HEK293T (cell line): Measurements from ENCODE around the gene HOMER2.
A peak's percentile ranks its signal among the peaks of the same experiment; 100 is the strongest.

Experiments used
- CTCF ChIA-PET: fragments of 350-600 bp; formaldehyde crosslinking; extraction: SDS; loops from one replicate; lab custom pipeline; 2021; ENCODE audit warnings: antibody characterized with exemption, inconsistent platforms; lab: Yijun Ruan, JAX
- POLR2A ChIA-PET: fragments of 350-600 bp; formaldehyde crosslinking; extraction: SDS; loops from one replicate; lab custom pipeline; 2020; ENCODE audit warnings: antibody characterized with exemption, inconsistent platforms; lab: Yijun Ruan, JAX
- DNase-seq: peaks from one replicate; pipeline ENCODE4 v3.0.0; 2012; ENCODE audit warnings: mixed read lengths; ENCODE audit errors: extremely low spot score
- ARNT ChIP-seq: fragments of 450-650 bp; IDR thresholded peaks from 2 replicates; pipeline ENCODE4 v1.6.1; 2017; ENCODE audit warnings: mild to moderate bottlenecking
- BHLHE40 ChIP-seq: fragments of 450-650 bp; IDR thresholded peaks from 2 replicates; pipeline ENCODE4 v1.6.1; 2016; ENCODE audit warnings: mild to moderate bottlenecking, moderate library complexity, borderline replicate concordance
- CTBP1 ChIP-seq: fragments of 450-650 bp; IDR thresholded peaks from 2 replicates; pipeline ENCODE4 v1.6.1; 2016; ENCODE audit warnings: borderline replicate concordance
- ELF4 ChIP-seq: fragments of 450-650 bp; IDR thresholded peaks from 2 replicates; pipeline ENCODE4 v1.6.1; 2017; ENCODE audit warnings: antibody characterized with exemption
- FOXA1 ChIP-seq: fragments of 450-650 bp; IDR thresholded peaks from 2 replicates; pipeline ENCODE4 v1.6.1; 2016; ENCODE audit warnings: mild to moderate bottlenecking
- FOXK2 ChIP-seq: fragments of 450-650 bp; IDR thresholded peaks from 2 replicates; pipeline ENCODE4 v1.6.1; 2016; ENCODE audit warnings: mild to moderate bottlenecking
- FOXM1 ChIP-seq: fragments of 450-650 bp; IDR thresholded peaks from 2 replicates; pipeline ENCODE4 v1.6.1; 2017; ENCODE audit warnings: mild to moderate bottlenecking, borderline replicate concordance
- HDGF ChIP-seq: fragments of 450-650 bp; IDR thresholded peaks from 2 replicates; pipeline ENCODE4 v1.6.1; 2017; ENCODE audit warnings: antibody characterized with exemption, borderline replicate concordance
- L3MBTL2 ChIP-seq: fragments of 450-650 bp; conservative IDR thresholded peaks from 2 replicates; pipeline ENCODE4 v1.6.1; 2016; ENCODE audit warnings: mild to moderate bottlenecking
- LEF1 ChIP-seq: fragments of 450-650 bp; IDR thresholded peaks from 2 replicates; pipeline ENCODE4 v1.6.1; 2017; ENCODE audit warnings: mild to moderate bottlenecking, borderline replicate concordance
- NFRKB ChIP-seq: fragments of 450-650 bp; IDR thresholded peaks from 2 replicates; pipeline ENCODE4 v1.6.1; 2016; ENCODE audit warnings: mild to moderate bottlenecking, moderate library complexity
- SP1 ChIP-seq: fragments of 450-650 bp; IDR thresholded peaks from 2 replicates; pipeline ENCODE4 v1.6.1; 2017
- SUZ12 ChIP-seq: fragments of 450-650 bp; IDR thresholded peaks from 2 replicates; pipeline ENCODE4 v1.6.1; 2016; ENCODE audit warnings: mild to moderate bottlenecking
- TARDBP ChIP-seq: fragments of 450-650 bp; IDR thresholded peaks from 2 replicates; pipeline ENCODE4 v1.6.1; 2016
- ZNF384 ChIP-seq: fragments of 450-650 bp; IDR thresholded peaks from 2 replicates; pipeline ENCODE4 v1.6.1; 2016
- TF ChIP-seq, protein P1 (sequence below): fragments of 450-650 bp; IDR thresholded peaks from 2 replicates; pipeline ENCODE4 v1.6.1; 2016

The HOMER2 gene

DNA sequence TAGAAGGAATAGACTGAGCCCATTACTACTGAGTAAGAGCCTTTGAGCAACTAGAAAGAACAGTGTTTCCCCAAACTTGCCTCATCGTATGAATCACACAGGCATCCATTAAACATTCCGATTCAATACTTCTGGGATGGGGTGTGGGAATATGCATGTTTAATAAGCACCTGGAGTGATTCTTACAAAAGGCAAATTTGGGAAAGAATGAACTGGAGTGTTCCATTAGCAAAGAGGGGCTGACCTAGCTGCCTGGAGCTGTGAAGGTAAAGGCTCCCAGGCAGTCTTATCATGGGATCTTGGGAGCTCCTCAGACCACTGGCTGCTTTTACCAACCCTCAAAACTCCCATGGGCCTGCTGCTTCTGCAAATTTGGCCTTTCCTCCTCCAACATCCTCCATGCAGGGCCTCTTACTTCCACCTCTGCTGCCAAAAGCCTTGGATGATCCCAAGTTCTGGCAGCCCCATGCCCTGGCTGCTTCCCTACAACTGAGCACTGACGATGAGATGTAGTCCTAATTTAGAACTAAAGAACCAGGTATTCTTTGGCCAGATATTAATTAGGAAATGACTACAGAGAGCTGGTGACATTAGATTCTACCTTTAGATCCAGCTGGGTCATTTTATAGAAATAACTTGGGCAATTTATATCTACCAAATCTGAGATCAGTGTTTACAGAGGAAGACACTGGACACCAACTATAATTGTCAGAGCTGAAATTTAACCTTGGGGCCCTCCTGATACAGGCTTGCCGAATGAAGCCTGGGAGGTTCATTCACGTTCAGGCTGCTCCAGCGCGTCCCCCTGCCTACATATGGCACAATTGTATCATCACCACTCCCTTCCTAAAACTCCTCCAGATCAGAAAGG lies 11.2 kb upstream of the HOMER2 start:
- no peak for DNase-seq
- TF ChIP-seq L3MBTL2 = no peak
- TF ChIP-seq FOXA1 = no peak
- no peak for TF ChIP-seq TARDBP
- TF ChIP-seq CTBP1 = no peak
- TF ChIP-seq NFRKB = no peak
- TF ChIP-seq, protein P1, sequence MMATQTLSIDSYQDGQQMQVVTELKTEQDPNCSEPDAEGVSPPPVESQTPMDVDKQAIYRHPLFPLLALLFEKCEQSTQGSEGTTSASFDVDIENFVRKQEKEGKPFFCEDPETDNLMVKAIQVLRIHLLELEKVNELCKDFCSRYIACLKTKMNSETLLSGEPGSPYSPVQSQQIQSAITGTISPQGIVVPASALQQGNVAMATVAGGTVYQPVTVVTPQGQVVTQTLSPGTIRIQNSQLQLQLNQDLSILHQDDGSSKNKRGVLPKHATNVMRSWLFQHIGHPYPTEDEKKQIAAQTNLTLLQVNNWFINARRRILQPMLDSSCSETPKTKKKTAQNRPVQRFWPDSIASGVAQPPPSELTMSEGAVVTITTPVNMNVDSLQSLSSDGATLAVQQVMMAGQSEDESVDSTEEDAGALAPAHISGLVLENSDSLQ = no peak
- no peak for TF ChIP-seq ARNT
- TF ChIP-seq FOXK2 = no peak
- no peak for TF ChIP-seq ZNF384
- TF ChIP-seq SP1 = no peak
- no peak for TF ChIP-seq FOXM1
- ChIA-PET POLR2A (interaction anchor here (1.4 kb wide), 1 partner anchor 22 kb away, joined by 5 read pairs; the partner anchor contains the start of gene RAMAC), CTCF (no interaction called here)

DNA sequence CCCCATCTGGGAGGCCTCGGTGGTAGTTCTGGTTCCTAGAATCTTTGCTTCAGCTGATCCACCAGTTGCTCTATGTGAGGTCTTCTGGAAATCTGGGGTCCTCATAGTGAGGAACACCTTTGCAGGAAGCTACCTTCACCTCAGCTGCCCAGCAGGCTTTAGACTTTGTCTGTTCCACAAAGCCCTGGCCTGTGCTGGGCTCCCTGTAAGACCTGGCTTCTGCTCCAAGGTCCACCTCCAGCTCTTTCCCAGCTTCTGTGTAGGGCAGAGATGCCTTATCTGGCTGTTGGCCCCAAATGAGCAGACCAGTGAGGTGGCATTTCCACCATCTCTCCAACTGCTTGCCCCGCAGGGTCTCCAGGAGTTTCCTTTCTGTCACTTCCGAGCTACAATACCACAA lies 8.2 kb upstream of the HOMER2 start:
- DNase-seq = no peak
- POLR2A ChIA-PET = interaction anchor here (1.5 kb wide), 1 partner anchor 11 kb away, joined by 3 read pairs; no protein-coding TSS in a partner anchor
- TF ChIP-seq FOXM1 (no peak), TARDBP (no peak), CTBP1 (no peak), ARNT (no peak), LEF1 (no peak), ELF4 (no peak)
- CTCF ChIA-PET = no interaction called here

DNA sequence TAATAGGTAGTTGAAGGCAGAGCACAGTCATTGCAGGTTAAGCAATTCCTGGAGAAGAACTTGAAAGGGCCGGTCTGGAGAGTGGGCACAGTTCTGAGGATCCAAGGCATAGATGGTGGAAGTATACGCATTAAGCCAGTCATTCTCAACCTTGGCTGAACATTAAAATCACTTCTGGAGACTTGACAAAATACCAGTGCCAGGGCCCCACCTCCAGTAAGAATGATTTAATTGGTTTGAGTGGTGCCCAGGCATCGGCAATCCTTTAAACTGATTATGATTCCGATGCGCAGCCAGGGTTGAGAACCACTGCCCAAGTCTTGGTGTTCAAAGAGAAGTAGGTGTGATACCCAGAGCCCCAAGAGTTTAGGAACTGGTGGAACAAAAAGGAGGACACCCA lies 6.9 kb upstream of the HOMER2 start:
- DNase-seq = no peak
- ChIA-PET CTCF (no interaction called here), POLR2A (no interaction called here)
- TF ChIP-seq CTBP1 (no peak), FOXM1 (no peak), SP1 (no peak), HDGF (no peak), SUZ12 (no peak), FOXA1 (no peak), ARNT (no peak), TARDBP (no peak), LEF1 (no peak), FOXK2 (no peak), ELF4 (no peak), L3MBTL2 (no peak), BHLHE40 (no peak), ZNF384 (no peak), NFRKB (no peak)
- TF ChIP-seq, protein P1 = no peak

DNA sequence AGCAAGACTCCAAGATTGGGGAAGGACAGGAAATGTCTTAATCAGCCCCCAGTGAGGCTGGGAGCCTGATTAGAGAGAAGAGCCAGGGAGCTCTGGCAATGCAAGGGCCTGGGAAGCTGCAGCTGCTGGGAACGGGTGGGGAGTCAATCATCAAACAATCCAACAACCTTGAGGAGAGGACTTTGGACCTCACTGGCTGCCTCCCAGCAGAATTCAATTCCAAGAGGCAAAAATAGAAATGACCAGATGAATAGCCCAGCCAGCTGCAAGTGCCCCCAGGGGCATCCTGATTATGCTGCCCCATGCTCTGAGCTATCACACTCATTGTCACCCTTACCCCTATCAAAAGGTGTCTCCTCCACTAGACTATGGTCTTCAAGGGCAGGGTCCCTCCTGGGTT lies 6.1 kb upstream of the HOMER2 start:
- ChIA-PET POLR2A (no interaction called here), CTCF (no interaction called here)
- TF ChIP-seq ZNF384 (no peak), SUZ12 (no peak), L3MBTL2 (no peak), ARNT (no peak), BHLHE40 (no peak)
- TF ChIP-seq, protein P1 = no peak
- no peak for DNase-seq

DNA sequence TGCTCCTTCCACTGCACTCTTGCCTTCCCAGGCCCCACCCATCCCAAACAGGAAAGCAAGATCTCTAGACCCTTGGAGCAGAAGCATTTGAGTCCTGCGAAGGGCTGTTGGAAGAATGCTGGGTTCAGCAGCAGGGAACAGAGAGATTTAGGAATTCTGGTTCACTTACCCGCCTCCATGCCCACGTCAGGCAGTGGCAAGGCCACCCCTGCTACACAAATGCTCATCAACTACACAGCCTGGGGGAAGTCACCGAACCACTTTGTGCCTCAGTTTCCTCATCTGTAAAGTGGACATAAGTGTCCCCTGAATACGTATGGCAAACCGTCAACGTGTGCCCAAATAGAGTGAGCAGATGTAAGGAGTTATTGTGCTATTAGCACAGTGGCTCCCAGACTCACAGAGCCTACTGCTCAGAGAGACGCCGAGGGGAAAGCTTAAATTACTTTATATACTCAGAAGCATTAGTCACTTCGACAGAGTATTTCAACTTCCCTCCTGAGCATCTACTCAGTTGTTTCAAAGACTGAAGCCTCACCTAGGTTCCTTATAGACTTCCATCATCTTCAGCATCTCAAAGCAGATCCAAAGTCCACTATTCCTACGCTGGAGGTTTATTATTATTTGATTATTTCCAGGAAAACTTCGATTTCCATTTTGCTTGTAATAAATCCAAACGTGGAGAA lies 905 bp downstream of the HOMER2 start:
- peak; percentile 26 for DNase-seq
- TF ChIP-seq ARNT (no peak), CTBP1 (0 out of 2 replicates have a peak, but pooled peaks have one; percentile 32)
- POLR2A ChIA-PET = no interaction called here
- CTCF ChIA-PET = no interaction called here

DNA sequence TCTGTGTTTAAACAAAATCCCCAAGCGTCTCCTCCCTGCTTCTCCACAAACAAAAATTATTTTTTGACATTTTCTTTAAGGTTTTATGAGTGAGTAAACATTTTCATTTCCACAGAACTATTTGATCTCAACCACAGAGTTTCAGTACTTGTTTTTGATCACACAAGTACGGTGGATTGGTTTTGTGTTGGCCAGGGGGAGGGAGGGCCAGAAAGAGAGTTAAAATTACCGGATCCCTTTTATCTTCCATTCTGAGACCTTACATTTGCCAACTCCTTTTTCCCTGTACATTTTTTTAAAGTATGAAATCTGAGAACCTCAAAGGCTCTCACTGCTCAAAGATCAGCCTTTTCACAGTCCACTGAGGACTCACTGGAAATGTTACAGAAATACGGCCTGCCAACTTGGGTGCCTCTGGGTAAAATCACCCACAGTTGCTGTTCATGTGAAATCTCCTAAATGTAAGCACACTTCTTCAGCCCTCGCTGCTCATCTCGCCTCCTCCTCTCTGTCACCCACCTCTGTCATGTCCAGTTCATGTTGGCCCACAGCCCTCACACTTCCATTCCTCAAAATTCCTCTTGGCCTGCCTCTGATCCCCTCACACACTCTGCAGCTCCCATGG lies 1.7 kb downstream of the HOMER2 start:
- ChIA-PET CTCF (no interaction called here), POLR2A (no interaction called here)
- TF ChIP-seq ARNT (no peak), SP1 (no peak), ELF4 (no peak), FOXK2 (no peak), ZNF384 (no peak), SUZ12 (no peak), NFRKB (no peak), L3MBTL2 (no peak), LEF1 (no peak), CTBP1 (no peak), TARDBP (no peak), HDGF (no peak), BHLHE40 (no peak), FOXA1 (no peak), FOXM1 (no peak)
- TF ChIP-seq, protein P1 = no peak
- DNase-seq = no peak
